Stimulated activated CD8-positive, alpha-beta memory T cell treated with anti-CD3 and anti-CD28 coated beads, Interleukin-15, amount 100 ng/mL, for 24 hours (primary cell): ENCODE measurements around the gene MAP7D3.
"Not testable (repeated sequence)": the region's sequence is repeated elsewhere in the genome, so short reads cannot be mapped to it uniquely, and the experiment has no call there.

Experiments used
- DNase-seq: peaks from one replicate; pipeline ENCODE4 v3.0.0-alpha.2; 2020; ENCODE audit warnings: low read depth

Gene MAP7D3

GRCh38 chrX:136251041-136251991, at the start of gene MAP7D3:
MAP7D3 (minus strand) TSS chrX:136251400; CDS start chrX:136251358, 42 bp downstream.
- peak; percentile 28 for DNase-seq

GRCh38 chrX:136300721-136301120, 49.5 kb upstream of the MAP7D3 start, which contains the start of gene ADGRG4:
ADGRG4 (plus strand) TSS chrX:136300963; CDS start chrX:136308778, 7,815 bp downstream.
- DNase-seq, result not testable (repeated sequence)

- no peak for DNase-seq
Measured at GRCh38 chrX:136295380-136295779, 44.2 kb upstream of the MAP7D3 start.

- DNase-seq, result no peak
Measured at GRCh38 chrX:136292656-136293055, 41.5 kb upstream of the MAP7D3 start.

GRCh38 chrX:136291824-136292223, 40.6 kb upstream of the MAP7D3 start:
- DNase-seq, result no peak

- not testable (repeated sequence) for DNase-seq
Measured at GRCh38 chrX:136286375-136286774, 35.2 kb upstream of the MAP7D3 start.

- no peak for DNase-seq
Measured at GRCh38 chrX:136275553-136275952, 24.4 kb upstream of the MAP7D3 start.

- no peak for DNase-seq
Measured at GRCh38 chrX:136273986-136274385, 22.8 kb upstream of the MAP7D3 start.

- DNase-seq, result no peak
Measured at GRCh38 chrX:136272325-136272724, 21.1 kb upstream of the MAP7D3 start.

- no peak for DNase-seq
Measured at GRCh38 chrX:136271300-136271699, 20.1 kb upstream of the MAP7D3 start.

GRCh38 chrX:136269921-136270320, 18.7 kb upstream of the MAP7D3 start:
- DNase-seq, result no peak

GRCh38 chrX:136268051-136269048, 17.1 kb upstream of the MAP7D3 start:
- DNase-seq, result no peak

GRCh38 chrX:136266828-136267227, 15.6 kb upstream of the MAP7D3 start:
- DNase-seq, result no peak

GRCh38 chrX:136262812-136263315, 11.7 kb upstream of the MAP7D3 start:
- DNase-seq, result no peak

GRCh38 chrX:136262243-136262642, 11.0 kb upstream of the MAP7D3 start:
- no peak for DNase-seq

GRCh38 chrX:136261321-136261720, 10.1 kb upstream of the MAP7D3 start:
- no peak for DNase-seq

GRCh38 chrX:136260776-136261175, 9.6 kb upstream of the MAP7D3 start:
- DNase-seq, result no peak

GRCh38 chrX:136259543-136259942, 8.3 kb upstream of the MAP7D3 start:
- DNase-seq, result no peak

GRCh38 chrX:136258951-136259350, 7.8 kb upstream of the MAP7D3 start:
- no peak for DNase-seq

GRCh38 chrX:136256026-136256425, 4.8 kb upstream of the MAP7D3 start:
- no peak for DNase-seq

- no peak for DNase-seq
Measured at GRCh38 chrX:136255541-136255940, 4.3 kb upstream of the MAP7D3 start.
